Pons (tissue), 1 donor: Measurements from ENCODE around the gene NDFIP1.

Experiments
- DNase-seq: peaks from one replicate; pipeline ENCODE4 v3.0.0-alpha.2; 2016; ENCODE audit warnings: low spot score

The NDFIP1 gene

DNA sequence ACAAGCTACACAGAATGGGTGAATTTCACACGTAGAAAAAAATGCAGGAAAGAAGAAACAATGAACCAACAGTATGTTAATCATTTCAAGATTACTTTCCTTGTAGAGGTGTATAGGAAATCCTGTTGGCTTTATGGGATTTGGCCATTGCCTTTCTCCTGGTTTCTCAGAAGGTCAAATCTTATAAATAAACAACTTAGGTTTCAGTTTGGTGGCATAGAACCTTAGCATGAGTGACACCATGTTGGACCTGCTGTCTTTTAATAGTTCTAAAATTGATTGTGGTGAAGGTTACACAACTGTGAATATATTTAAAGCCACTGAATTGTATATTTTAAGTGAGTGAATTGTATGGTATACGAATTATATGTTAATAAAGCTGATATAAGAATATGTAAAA lies 16.7 kb upstream of the NDFIP1 start:
- DNase-seq, result no peak

DNA sequence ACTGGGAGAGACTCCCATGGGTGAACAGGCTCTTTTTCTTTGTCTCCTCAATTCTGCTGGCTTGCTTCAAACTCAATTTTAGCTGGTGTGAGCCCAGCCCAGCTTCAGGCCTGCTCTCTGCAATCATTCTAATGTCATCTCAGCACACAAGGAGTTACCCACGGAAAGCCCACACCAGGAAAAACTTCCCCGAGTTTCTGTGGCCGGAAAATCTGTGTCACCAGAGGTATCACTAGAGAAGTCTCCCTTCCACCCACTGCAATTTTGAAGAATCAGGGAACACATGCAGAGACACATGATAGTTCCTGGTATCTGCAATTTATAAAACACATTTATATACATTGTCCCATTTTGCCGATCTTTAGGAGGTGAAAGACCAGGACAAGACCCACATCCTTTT lies 13.5 kb upstream of the NDFIP1 start:
- no peak for DNase-seq

DNA sequence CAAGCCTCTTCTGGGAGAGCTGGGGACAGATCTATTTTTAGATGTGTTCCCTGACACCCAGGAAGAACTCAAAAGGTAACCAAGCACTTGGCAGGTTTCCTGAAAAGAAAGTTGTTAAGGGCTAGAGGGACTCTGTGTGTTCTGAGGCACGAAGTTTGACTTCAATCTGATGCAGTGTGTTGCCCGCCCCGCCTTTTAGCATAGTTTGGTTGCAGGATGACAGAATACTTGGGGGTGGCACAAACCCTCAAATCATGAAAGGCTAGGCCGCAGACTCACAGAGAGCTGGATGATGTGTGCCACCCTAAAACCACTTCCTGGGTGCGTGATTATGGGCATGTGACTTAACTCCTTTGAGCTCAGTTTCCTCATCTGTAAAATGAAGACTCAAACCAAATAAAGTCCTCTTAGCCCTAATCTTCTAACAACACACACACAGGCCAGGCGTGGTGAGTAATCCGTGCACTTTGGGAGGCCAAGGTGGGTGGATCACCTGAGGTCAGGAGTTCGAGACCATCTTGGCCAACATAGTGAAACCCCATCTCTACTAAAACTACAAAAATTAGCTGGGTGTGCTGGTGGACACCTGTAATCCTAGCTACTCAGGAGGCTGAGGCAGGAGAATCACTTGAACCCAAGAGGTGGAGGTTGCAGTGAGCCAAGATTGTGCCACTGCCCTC lies 12.8 kb upstream of the NDFIP1 start:
- no peak for DNase-seq

DNA sequence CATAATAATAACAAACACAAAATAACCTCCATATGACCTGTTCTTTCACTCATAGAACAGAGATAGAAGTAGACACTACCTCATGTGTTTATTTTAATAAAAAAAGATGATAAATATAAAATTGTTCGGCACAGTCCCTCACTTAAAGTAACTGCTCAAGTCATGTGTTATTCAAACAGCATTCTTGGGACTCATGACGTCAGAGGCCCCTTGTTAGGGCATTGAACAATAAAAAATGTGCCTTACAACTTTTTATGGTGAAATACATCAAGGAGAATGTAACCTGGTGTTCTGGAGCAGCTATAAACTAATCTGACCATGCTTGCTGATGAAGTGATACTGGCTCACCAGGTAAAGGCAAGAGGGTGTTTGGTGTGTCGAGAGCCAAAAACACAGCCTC lies 12.2 kb upstream of the NDFIP1 start:
- no peak for DNase-seq

DNA sequence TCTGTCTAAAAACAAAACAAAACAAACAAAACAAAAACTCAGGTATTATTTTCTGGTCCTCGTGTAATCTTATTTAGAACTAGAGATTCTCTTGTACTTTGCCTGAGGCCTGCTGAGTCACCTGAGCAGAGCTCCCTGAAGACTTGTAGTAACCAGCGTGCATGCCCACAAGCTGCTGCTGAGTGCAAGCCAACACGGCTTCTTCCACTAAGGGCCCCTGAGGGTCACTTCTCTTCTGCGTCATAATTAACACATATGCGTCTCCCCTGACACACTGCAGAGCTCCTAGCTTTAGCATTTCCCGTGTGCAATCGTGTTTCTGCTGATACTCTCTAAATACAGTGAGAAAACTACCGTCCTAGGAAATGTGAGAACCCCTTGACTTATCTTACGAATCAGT lies 10.9 kb upstream of the NDFIP1 start:
- no peak for DNase-seq

DNA sequence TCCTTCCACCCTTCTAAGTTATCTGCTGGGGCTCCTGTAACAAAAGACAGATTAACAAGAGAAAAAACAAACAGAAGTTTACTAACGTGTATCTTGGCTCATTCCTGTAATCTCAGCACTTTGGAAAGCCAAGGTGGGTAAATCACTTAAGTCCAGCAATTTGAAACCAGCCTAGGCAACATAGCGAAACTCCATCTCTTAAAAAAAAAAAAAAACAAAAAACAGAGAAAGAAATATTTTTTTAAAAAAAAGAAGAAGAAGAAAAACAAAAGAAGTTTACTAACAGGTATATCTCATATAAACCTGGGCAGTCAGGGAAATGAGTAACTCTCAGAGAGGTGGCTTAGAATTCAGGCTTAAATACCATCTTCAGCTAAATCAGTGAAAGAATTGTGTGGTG lies 10.3 kb upstream of the NDFIP1 start:
- no peak for DNase-seq

DNA sequence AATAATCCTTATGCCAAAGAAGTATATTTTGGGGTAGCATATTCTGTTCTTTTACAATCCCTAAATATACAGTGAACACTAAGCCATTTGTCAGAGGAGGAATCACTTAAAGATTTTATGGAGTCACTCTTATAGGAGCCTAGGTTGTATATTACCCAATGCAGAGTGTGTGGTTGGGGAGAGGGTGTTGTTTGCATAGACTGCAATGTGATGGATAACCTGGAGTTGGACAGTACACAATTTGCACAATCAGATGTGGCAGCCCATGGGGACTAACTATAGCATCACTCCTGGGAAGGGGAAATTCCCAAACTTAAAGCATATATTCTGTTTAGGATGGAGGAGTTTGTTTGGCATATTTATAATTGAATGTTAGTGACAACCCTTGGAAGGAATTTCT lies 9.6 kb upstream of the NDFIP1 start:
- DNase-seq, result no peak

DNA sequence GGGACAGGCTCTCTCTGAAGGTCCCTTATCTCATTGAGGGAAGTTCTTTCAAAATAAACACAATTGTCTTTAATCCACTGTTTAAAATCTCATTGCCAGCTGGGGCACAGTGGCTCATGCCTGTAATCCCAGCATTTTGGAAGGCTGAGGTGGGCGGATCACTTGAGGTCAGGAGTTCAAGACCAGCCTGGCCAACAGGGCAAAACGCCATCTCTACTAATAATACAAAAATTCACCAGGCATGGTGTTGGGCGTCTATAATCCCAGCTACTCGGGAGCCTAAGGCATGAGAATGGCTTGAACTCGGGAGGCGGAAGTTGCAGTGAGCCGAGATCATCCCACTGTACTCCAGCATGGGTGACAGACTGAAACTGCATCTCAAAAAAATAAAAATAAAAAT lies 8.3 kb upstream of the NDFIP1 start:
- DNase-seq, result no peak

DNA sequence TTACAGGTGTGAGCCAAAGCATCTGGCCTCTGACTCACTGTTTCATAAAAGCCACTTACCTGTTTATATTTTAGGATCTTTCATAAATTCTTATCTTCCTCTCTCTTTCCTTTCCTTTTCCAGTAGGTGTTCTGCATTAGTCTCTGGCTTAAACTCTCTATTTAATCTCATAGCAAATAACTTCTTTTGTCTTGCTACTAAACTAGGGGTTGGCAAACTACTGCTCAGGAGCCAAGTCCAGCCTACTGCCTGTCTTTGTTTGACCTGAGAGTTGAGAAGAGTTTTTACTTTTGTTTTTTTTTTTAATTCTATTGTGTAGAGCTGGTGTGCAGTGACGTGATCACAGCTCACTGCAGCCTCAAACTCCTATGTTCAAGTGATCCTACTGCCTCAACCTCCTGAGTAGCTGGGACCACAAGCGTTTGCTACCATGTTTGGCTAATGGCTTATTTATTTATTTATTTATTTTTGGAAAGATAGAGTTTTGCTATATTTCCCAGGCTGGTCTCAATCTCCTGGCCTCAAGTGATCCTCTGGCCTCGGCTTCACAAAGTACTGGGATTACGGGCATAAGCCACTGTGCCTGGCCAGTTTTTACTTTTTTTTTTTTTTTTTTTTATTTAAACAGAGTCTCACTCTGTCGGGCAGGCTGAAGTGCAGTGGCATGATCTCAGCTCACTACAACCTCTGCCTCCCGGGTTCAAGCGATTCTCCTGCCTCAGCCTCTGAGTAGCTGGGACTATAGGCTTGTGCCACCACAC lies 5.4 kb upstream of the NDFIP1 start:
- DNase-seq, result no peak

DNA sequence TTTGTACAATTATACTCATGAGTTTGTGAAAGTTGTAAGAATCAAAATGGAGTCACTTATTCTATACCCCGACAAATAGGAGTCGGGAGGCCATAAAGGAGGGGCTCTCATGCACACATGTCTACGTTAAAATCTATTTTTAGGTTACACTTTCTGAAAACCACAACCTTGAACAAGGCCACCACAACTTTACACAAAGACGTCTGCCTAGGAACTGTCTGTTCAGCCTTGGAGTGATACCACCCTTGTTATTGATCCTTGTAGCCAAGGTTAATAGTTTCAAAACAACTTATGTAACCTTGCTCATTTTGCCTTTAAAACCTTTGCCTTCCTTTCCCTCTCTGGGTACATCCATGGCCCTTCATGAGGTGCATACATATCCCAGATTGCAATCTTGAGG lies 4.1 kb upstream of the NDFIP1 start:
- DNase-seq, result no peak

DNA sequence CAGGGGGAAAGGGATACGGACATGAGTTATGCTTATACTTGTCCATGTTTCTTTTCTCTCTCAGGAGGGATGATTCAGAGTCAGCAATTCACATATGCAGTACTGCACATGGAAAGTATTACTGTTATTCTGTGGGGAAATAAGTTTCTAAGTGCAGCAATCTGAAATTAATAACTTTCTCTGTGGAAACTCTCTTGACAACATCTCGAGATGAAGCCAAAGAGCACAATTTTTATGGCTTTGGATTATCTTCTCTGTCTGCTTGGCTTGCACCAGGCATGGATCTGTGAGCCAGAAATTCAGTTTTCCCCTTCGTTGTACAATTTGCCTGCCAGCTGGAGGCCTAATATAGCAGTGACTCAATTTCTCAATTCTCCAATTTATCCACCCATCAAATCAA lies 2.5 kb upstream of the NDFIP1 start:
- no peak for DNase-seq

DNA sequence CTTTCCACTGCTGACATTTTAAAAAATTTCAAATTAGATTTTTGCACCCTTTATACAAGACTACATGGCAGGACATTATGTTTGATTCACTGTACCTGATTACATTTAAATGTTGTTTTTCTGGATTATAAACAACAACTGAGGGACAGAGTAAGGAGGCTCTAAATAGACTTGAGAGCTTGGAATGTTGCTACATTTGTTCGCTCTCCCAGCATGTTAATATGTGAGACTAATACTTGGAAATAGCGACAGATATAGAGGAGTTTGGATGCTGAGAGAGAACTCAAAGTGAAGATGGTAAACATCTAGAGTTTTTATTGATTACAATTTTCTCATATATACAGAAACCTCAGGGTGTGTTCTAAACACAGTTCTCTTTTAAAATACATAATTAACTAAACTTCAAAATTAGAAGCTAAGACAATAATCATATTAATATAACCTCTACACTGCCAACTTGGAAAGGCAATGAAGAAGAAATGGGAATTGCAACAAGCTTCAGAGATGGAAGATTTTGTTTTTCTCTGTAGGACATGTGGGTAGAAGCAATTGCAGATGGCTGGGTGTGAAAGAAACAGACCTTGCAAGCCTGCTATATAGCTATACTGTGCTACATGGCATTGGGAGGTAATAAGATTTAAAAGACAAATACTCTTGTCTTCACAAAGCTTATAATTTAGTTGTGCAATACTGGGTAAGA lies 1.4 kb upstream of the NDFIP1 start:
- DNase-seq, result no peak

DNA sequence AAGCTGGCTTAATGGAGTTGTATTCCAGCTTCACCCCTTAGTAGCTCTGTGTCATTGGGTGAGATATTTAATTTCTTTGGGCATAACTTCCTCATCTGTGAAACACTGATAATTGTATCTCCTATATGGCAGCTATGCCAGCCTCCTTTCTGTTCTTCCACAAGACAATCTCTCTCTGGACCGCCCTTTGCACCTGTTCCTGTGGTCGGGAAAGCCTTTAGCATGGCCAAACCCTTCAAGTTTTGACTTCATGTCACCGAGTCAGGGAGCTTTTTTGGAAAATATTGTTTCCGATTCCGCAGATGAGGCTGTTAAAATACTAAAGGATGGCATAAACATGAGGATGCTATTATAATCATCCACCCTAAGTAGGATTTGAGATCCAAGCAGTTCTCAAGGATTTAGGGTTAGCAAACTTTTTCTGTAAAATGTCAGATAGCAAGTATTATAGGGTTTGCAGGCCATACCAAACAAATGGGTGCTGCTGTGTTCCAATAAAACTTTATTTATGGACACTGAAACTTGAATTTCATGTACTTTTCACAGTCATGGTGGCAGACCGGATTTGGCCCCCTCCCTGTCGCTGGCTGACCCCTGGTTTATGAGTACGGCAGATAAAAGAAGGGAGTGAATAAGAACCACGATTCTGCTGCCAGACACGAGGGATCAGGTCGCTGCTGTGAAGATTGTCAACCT lies 695 bp upstream of the NDFIP1 start:
- no peak for DNase-seq

DNA sequence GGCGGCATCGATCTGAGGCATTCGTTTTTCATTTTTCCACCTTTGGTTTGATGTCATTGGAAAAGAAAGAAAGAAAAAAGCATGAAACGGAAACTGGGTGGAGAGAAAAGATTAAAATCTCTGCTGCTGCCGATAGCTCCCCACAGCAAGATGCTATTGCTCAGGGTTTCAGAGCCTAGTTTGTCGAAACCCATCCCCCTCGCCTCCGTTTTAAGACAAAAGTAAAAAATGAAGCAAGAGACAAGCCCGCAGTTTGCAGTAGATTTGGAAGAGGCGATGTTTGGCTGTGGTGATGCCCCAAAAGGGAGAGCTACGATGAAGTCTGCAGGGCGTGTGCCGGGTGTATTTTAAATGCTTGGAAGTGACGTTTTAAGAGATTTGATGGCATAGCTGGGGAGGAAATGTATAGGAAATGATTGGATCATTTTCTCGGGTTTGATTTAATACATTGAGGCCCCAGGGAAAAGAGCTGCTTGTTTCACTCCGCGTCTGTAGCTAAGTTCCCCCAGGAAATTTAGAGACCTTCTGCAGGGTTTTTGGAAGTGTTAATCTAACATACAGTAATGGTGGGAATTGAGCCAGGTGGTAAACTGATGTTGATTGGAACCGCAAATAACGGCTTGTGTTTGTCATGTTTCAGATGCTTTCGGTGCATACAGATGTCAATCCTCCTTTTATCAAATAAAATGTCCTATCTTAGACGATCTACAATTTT lies 909 bp downstream of the NDFIP1 start:
- DNase-seq, result peak; percentile 51

DNA sequence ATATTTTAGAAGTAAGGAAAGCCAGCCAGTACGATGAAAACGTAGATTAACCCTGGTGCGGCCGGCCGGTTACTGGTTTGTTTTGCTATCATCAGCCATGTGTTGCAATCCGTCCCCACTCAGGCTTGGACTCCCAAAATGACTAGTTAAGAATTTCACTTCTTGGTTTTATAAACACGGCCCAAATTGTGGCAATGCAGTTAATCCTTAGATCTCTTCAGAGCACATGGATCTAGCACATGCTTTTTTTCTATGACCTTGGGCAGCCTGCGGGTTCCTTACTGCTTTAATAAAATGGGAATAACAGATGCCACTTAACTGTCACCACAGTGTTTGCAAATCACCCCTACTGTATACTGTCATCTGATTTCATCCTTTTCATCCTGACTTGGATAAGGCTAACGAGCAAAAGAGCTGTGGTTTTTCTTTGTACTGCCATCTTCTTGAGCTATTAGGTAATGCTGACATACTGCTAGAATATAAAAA lies 1.5 kb downstream of the NDFIP1 start:
- peak; percentile 71 for DNase-seq

DNA sequence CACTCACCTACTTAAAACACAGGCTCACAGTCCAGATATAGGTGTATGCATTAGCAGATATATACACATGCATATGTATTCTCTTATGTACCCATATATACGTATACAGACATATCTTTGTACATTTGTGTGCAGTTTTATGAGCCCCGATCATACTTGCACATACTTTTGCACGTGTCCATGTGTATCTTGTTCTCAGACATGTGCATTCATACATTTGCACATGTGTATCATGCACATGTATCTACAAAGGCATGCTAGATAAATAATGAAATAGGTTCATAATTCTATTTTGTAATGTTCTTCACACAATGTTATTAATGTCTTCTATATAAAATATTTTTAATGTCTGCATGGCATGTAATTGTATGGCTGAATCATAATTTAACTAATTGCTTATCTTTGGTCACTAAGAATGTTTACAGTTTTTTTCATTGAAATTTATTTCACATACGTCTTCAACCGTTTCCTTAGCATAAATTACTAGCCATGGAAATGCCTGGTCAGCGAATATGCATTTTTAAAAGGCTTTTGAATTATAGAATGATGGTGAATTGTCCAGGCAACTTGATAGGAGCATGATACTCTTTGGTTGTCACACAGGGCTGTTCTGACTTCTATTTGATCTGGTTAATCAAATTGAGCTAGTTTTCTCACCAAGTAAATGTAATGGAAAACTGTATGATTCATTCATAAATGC lies 2.6 kb downstream of the NDFIP1 start:
- DNase-seq, result no peak

DNA sequence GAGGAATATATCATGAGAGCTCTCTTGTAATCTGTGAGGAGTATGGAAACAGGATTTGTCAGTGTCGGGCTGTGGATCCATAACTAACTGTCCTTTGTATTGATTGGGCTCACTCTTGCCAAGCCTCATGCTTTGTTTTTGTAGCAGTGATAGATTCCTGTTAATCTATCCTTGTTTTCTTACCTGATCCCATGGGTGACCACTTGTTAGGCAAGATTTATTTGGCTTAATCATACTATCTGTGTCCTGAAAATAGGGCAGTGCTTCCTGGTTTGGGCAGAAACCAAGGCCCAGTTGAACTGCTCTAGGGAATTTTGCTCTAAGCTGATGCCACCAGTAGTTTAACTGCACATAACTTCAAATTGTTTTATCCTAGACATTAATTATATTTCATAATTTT lies 6.1 kb downstream of the NDFIP1 start:
- DNase-seq, result no peak

DNA sequence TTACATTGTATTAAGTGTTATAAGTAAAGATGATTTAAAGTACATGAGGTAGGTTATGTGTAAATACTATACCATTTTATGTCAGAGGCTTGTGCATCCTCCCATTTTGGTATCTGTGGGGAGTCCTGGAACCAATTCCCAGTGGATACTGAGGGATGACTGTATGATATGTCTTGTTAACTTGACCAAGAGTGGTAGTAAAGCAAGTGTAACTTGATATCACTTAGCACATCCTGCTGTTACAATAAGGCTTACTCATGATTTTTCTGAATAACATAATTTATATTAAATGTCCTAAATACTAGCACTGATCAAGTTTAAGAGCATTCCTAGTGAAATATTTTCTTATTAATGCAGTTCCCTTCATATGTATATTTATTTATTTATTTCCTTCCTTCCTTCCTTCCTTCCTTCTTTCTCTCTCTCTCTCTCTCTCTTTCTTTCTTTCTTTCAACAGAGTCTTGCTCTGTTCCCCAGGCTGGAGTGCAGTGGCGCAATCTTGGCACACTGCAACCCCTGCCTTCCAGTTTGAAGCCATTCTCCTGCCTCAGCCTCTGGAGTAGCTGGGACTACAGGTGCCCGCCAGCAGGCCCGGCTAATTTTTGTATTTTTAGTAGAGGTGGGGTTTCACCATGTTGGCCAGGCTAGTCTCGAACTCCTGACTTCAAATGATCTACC lies 7.5 kb downstream of the NDFIP1 start:
- DNase-seq, result no peak

DNA sequence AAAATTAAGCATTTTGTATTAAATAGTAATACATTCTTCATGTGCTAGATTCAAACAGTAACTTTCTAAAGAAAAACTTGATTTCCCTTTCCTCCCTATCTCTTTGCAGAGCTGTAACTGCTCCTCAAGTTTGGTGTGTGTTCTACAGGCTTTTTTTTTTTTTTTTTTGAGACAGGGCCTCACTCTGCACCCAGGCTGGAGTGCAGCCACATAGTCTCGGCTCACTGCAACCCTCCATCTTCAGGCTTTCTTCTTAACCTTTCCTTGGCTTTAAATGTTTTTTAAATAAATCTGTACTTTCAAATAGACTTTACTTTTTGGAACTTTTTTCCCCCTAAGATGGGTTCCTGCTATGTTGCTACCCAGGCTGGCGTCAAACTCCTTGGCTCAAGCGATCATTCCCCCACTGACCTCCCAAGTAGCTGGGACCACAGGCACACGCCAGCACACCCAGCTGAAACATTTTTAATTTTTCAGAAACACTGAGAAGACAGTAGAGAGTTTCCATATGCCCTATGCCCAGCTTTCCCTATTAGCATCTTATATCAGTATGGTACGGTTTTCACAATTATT lies 9.1 kb downstream of the NDFIP1 start:
- DNase-seq, result no peak

DNA sequence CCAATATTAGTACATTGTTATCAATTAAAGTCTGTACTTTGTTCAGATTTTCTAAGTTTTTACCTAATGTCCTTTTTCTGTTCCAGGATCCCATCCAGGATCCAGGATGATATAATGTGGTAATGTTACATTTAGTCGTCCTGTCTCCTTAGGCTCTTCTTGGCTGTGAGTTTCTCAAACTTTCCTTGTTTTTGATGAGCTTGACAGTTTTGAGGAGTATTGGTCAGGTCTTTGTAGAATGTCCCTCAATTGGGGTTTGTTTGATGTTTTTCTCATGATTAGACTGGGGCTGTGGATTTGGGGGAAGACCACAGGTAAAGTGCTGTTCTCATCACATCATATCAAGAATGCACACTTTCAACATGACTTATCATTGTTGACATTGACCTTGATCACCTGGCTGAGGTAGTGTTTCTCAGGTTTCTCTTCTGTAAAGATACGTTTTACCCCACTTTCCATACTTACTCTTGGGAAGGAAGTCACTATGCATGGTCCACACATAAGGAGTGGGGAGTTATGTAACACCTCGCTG lies 9.6 kb downstream of the NDFIP1 start:
- no peak for DNase-seq
